ENCODE data around the gene SDK1. TPM values are rescaled to one million over a fixed set of nuclear protein-coding genes. Genes with fewer than 3 reads are reported as not detected.

SDK1 gene
- total RNA-seq, 1 donor from 2014 or later = 0.34 TPM

- no peak for DNase-seq
Observed at GRCh38 chr7:3806516-3806915, 505.5 kb downstream of the SDK1 start.

GRCh38 chr7:3807824-3808223, 506.8 kb downstream of the SDK1 start:
- DNase-seq = peak; percentile 2

- no peak for DNase-seq
Observed at GRCh38 chr7:3821488-3821887, 520.4 kb downstream of the SDK1 start.

- no peak for DNase-seq
Observed at GRCh38 chr7:3825491-3825890, 524.4 kb downstream of the SDK1 start.

- no peak for DNase-seq
Observed at GRCh38 chr7:3832199-3832598, 531.1 kb downstream of the SDK1 start.

GRCh38 chr7:3835109-3835508, 534.1 kb downstream of the SDK1 start:
- peak; percentile 9 for DNase-seq

GRCh38 chr7:3836855-3837254, 535.8 kb downstream of the SDK1 start:
- DNase-seq = peak; percentile 29

GRCh38 chr7:3844540-3845151, 543.6 kb downstream of the SDK1 start:
- no peak for DNase-seq

- DNase-seq = no peak
Observed at GRCh38 chr7:3846738-3847137, 545.7 kb downstream of the SDK1 start.

GRCh38 chr7:3847336-3847735, 546.3 kb downstream of the SDK1 start:
- DNase-seq = no peak

- no peak for DNase-seq
Observed at GRCh38 chr7:3859431-3859830, 558.4 kb downstream of the SDK1 start.

- DNase-seq = no peak
Observed at GRCh38 chr7:3860932-3861331, 559.9 kb downstream of the SDK1 start.

GRCh38 chr7:3861386-3861785, 560.3 kb downstream of the SDK1 start:
- DNase-seq = no peak

- peak; percentile 57 for DNase-seq
Observed at GRCh38 chr7:3861941-3862340, 560.9 kb downstream of the SDK1 start.

- DNase-seq = no peak
Observed at GRCh38 chr7:3862774-3863173, 561.7 kb downstream of the SDK1 start.

GRCh38 chr7:3866277-3866676, 565.2 kb downstream of the SDK1 start:
- no peak for DNase-seq

- no peak for DNase-seq
Observed at GRCh38 chr7:3867863-3868262, 566.8 kb downstream of the SDK1 start.

GRCh38 chr7:3879355-3880075, 578.5 kb downstream of the SDK1 start:
- no peak for DNase-seq

- no peak for DNase-seq
Observed at GRCh38 chr7:3880228-3880987, 579.4 kb downstream of the SDK1 start.

GRCh38 chr7:3882782-3883181, 581.7 kb downstream of the SDK1 start:
- DNase-seq = no peak

GRCh38 chr7:3884543-3884942, 583.5 kb downstream of the SDK1 start:
- no peak for DNase-seq

GRCh38 chr7:3887096-3887690, 586.1 kb downstream of the SDK1 start:
- no peak for DNase-seq

GRCh38 chr7:3888096-3888495, 587.0 kb downstream of the SDK1 start:
- no peak for DNase-seq

Measured in dermis blood vessel endothelial cell (primary cell).